Measurements from ENCODE around the gene TECTB.

DNA sequence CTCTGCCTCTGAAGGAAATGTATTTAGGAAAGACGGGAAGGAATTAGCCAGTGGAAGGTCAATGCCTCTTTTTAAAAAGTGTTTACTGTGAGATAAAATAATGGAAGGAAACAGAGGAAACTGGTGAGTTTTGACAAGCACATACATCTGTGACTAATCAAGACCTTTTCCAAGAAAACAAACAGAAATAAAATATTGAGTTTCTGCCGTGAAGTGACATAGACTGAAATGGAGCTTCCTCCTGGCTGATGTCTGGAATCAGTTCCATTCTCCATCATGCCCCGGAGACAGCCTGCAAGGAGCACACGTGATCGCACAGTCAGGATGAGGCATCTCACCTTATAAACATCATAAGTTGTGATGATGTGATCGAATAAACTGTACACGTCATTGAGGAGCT lies 30.7 kb downstream of the TECTB start:
- TF ChIP-seq, protein P1, sequence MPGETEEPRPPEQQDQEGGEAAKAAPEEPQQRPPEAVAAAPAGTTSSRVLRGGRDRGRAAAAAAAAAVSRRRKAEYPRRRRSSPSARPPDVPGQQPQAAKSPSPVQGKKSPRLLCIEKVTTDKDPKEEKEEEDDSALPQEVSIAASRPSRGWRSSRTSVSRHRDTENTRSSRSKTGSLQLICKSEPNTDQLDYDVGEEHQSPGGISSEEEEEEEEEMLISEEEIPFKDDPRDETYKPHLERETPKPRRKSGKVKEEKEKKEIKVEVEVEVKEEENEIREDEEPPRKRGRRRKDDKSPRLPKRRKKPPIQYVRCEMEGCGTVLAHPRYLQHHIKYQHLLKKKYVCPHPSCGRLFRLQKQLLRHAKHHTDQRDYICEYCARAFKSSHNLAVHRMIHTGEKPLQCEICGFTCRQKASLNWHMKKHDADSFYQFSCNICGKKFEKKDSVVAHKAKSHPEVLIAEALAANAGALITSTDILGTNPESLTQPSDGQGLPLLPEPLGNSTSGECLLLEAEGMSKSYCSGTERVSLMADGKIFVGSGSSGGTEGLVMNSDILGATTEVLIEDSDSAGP (CRISPR knock-in tag; IDR thresholded peaks at IDR 0.05), result no peak
- no peak for TF ChIP-seq CEBPB (tag; IDR thresholded peaks at IDR 0.05)
